Suprapubic skin (tissue), 4 donors: ENCODE data around the gene PDZRN3.

Experiments
- CTCF ChIP-seq, 2 donors: fragments of 200-600 bp in 1 of 2; fragments of 450-650 bp in 1 of 2; sonication (generic) in 1 of 2; IDR thresholded peaks; one replicate each; pipeline ENCODE4 v1.5.1; 2016 to 2019; ENCODE audit warnings: antibody characterized with exemption in 2 of 2, mild to moderate bottlenecking in 1 of 2, moderate library complexity in 1 of 2
- EP300 ChIP-seq: sonication (generic); formaldehyde crosslinking; IDR thresholded peaks from one replicate; pipeline ENCODE4 v1.6.1; 2017; ENCODE audit warnings: antibody characterized with exemption
- POLR2A ChIP-seq, 2 donors: fragments of 450-650 bp; IDR thresholded peaks; one replicate each; pipeline ENCODE4 v1.6.1; 2017; ENCODE audit warnings: antibody characterized with exemption in 2 of 2, mild to moderate bottlenecking in 2 of 2, moderate library complexity in 2 of 2
- POLR2AphosphoS5 ChIP-seq, 3 donors: sonication (generic); formaldehyde crosslinking; IDR thresholded peaks; one replicate each; pipeline ENCODE4 v1.6.1; 2017; ENCODE audit warnings: antibody characterized with exemption in 3 of 3

DNA sequence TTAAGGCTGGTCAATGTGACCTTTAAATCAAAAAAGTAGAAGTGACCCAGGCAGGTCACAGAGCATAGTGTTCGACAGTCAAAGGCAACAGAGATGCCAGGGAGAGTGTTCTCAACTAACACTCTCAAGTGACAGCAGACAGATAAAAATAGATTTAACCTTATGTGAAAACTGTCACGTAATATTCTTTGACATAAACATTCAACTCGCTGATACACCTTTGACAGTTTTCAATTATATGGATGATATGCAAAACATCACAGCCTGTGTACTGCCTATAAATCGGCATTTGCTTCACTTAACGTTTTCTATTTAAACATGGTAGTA is 15.5 kb downstream of the PDZRN3 start:
- TF ChIP-seq CTCF (IDR thresholded peaks at IDR 0.05), result no peak
- TF ChIP-seq POLR2AphosphoS5 (IDR thresholded peaks at IDR 0.05), result no peak
- no peak for TF ChIP-seq EP300
- no peak for TF ChIP-seq POLR2A (IDR thresholded peaks at IDR 0.05)
